H9 (cell line): Measurements from ENCODE around the gene DYRK2. TPM values are rescaled to one million over a fixed set of nuclear protein-coding genes. Genes with fewer than 3 reads are reported as not detected.

Experiments used
- DNase-seq: peaks from one replicate; pipeline ENCODE4 v3.0.0-alpha.2; 2017
- H2AFZ ChIP-seq: one replicate; pipeline ENCODE4 v1.6.1; 2013; ENCODE audit warnings: mild to moderate bottlenecking, low read length, control low read depth, moderate library complexity
- H2AK5ac ChIP-seq: 2 replicates; pipeline ENCODE4 v1.6.1; 2013; ENCODE audit warnings: low read length, control low read depth, mixed read lengths; ENCODE audit not compliant: insufficient read length
- H2BK120ac ChIP-seq: one replicate; pipeline ENCODE4 v1.6.1; 2013; ENCODE audit warnings: low read depth, mild to moderate bottlenecking, low read length, control low read depth, inconsistent platforms; ENCODE audit not compliant: poor library complexity, severe bottlenecking
- H2BK12ac ChIP-seq: 2 replicates; pipeline ENCODE4 v1.6.1; 2013; ENCODE audit warnings: low read length, control low read depth, mixed read lengths, low read depth; ENCODE audit not compliant: insufficient read length
- H2BK15ac ChIP-seq: 2 replicates; pipeline ENCODE4 v1.6.1; 2013; ENCODE audit warnings: low read depth, low read length, control low read depth
- H2BK20ac ChIP-seq: one replicate; pipeline ENCODE4 v1.6.1; 2013; ENCODE audit warnings: low read depth, mild to moderate bottlenecking, low read length, control low read depth, inconsistent platforms; ENCODE audit not compliant: poor library complexity, severe bottlenecking
- H2BK5ac ChIP-seq: 2 replicates; pipeline ENCODE4 v1.6.1; 2013; ENCODE audit warnings: low read length, control low read depth, mixed read lengths; ENCODE audit not compliant: insufficient read length
- H3K14ac ChIP-seq: 2 replicates; pipeline ENCODE4 v1.6.1; 2013; ENCODE audit warnings: low read length, control low read depth; ENCODE audit not compliant: insufficient read depth
- H3K18ac ChIP-seq: 2 replicates; pipeline ENCODE4 v1.6.1; 2013; ENCODE audit warnings: low read depth, mild to moderate bottlenecking, mixed read lengths, low read length, control low read depth; ENCODE audit not compliant: insufficient read length
- H3K23ac ChIP-seq: 2 replicates; pipeline ENCODE4 v1.6.1; 2013; ENCODE audit warnings: low read length, control low read depth, mixed read lengths, low read depth; ENCODE audit not compliant: insufficient read length
- H3K23me2 ChIP-seq: 2 replicates; pipeline ENCODE4 v1.6.1; 2013; ENCODE audit warnings: low read depth, mild to moderate bottlenecking, mixed read lengths, low read length, control low read depth; ENCODE audit not compliant: insufficient read length, poor library complexity, severe bottlenecking
- H3K27ac ChIP-seq: 2 replicates; pipeline ENCODE4 v1.5.1; 2013; ENCODE audit warnings: low read length, control low read depth, mixed read lengths, low read depth; ENCODE audit not compliant: insufficient read length
- H3K27me3 ChIP-seq: 2 replicates; pipeline ENCODE4 v1.6.1; 2013; ENCODE audit warnings: low read length, control low read depth, inconsistent platforms; ENCODE audit not compliant: insufficient read depth
- H3K4ac ChIP-seq: 2 replicates; pipeline ENCODE4 v1.6.1; 2013; ENCODE audit warnings: low read depth, mild to moderate bottlenecking, control low read depth, inconsistent platforms, low read length, moderate library complexity
- H3K4me1 ChIP-seq: 2 replicates; pipeline ENCODE4 v1.6.1; 2013; ENCODE audit warnings: low read length, control low read depth, inconsistent platforms; ENCODE audit not compliant: insufficient read depth
- H3K4me2 ChIP-seq: 2 replicates; pipeline ENCODE4 v1.6.1; 2013; ENCODE audit warnings: low read length, control low read depth, mixed read lengths; ENCODE audit not compliant: insufficient read length, insufficient read depth
- H3K56ac ChIP-seq: 2 replicates; pipeline ENCODE4 v1.6.1; 2013; ENCODE audit warnings: low read depth, mild to moderate bottlenecking, mixed read lengths, low read length, control low read depth; ENCODE audit not compliant: insufficient read length
- H3K79me1 ChIP-seq: 2 replicates; pipeline ENCODE4 v1.6.1; 2013; ENCODE audit warnings: low read depth, mild to moderate bottlenecking, moderate library complexity, low read length, control low read depth, inconsistent platforms; ENCODE audit not compliant: insufficient read depth, poor library complexity, severe bottlenecking
- H3K79me2 ChIP-seq: 2 replicates; pipeline ENCODE4 v1.6.1; 2013; ENCODE audit warnings: low read length, control low read depth, inconsistent platforms; ENCODE audit not compliant: insufficient read depth
- H3K9ac ChIP-seq: 2 replicates; pipeline ENCODE4 v1.6.1; 2013; ENCODE audit warnings: low read length, control low read depth, mixed read lengths; ENCODE audit not compliant: insufficient read length; ENCODE audit errors: extremely low read depth
- H3K9me3 ChIP-seq: one replicate; pipeline ENCODE4 v1.6.1; 2013; ENCODE audit warnings: low read depth, low read length, inconsistent platforms; ENCODE audit not compliant: control insufficient read depth
- H3T11ph ChIP-seq: one replicate; pipeline ENCODE4 v1.6.1; 2013; ENCODE audit warnings: mild to moderate bottlenecking, low read length, control low read depth, inconsistent platforms
- H4K20me1 ChIP-seq: one replicate; pipeline ENCODE4 v1.6.1; 2013; ENCODE audit not compliant: control insufficient read depth, insufficient read length, insufficient read depth
- H4K5ac ChIP-seq: 2 replicates; pipeline ENCODE4 v1.6.1; 2013; ENCODE audit warnings: low read depth, mild to moderate bottlenecking, mixed read lengths, low read length, control low read depth; ENCODE audit not compliant: insufficient read length
- H4K8ac ChIP-seq: replicated peaks from 2 replicates; pipeline ENCODE4 v1.6.1; 2013; ENCODE audit warnings: low read length, control low read depth, mixed read lengths, low read depth; ENCODE audit not compliant: insufficient read length
- H4K91ac ChIP-seq: 2 replicates; pipeline ENCODE4 v1.6.1; 2013; ENCODE audit warnings: low read depth, mild to moderate bottlenecking, moderate library complexity, mixed read lengths, low read length, control low read depth; ENCODE audit not compliant: insufficient read length
- H3K27ac Mint-ChIP-seq, 3 experiments: 2 replicates in 2 of 3; 3 replicates in 1 of 3; pipeline ENCODE4 v1.8.0; 2020 to 2021; ENCODE audit warnings: mixed read lengths in 3 of 3, mild to moderate bottlenecking in 1 of 3, moderate library complexity in 1 of 3
- H3K27me3 Mint-ChIP-seq: 2 replicates; pipeline ENCODE4 v1.8.0; 2021; ENCODE audit warnings: low read depth, mild to moderate bottlenecking, moderate library complexity, mixed read lengths
- H3K36me3 Mint-ChIP-seq, 3 experiments: 2 replicates in 2 of 3; 3 replicates in 1 of 3; pipeline ENCODE4 v1.8.0; 2020 to 2021; ENCODE audit warnings: low read depth in 3 of 3, mixed read lengths in 3 of 3; ENCODE audit not compliant: insufficient read depth in 1 of 3
- H3K4me1 Mint-ChIP-seq, 2 experiments: 2 replicates each; pipeline ENCODE4 v1.8.0; 2020; ENCODE audit warnings: mixed read lengths in 2 of 2
- H3K4me3 Mint-ChIP-seq, 2 experiments: 2 replicates in 1 of 2; 3 replicates in 1 of 2; pipeline ENCODE4 v1.8.0; 2020 to 2021; ENCODE audit warnings: mild to moderate bottlenecking in 2 of 2, mixed read lengths in 2 of 2, moderate library complexity in 1 of 2
- H3K9me3 Mint-ChIP-seq, 2 experiments: 2 replicates in 1 of 2; 3 replicates in 1 of 2; pipeline ENCODE4 v1.8.0; 2020; ENCODE audit warnings: mild to moderate bottlenecking in 2 of 2, mixed read lengths in 2 of 2, moderate library complexity in 1 of 2
- WGBS: extraction: QIAGEN DNeasy Blood & Tissue Kit; methylation state at CpG from one replicate; pipeline ENCODE4 v1.1.7; 2013; ENCODE audit warnings: missing lambda C conversion rate, low lambda C conversion rate, mixed read lengths; ENCODE audit not compliant: insufficient read length; ENCODE audit errors: extremely low coverage; 5-methylcytosine and 5-hydroxymethylcytosine counted together
- total RNA-seq: library from RNA; stranded (reverse); gene quantifications from 2 replicates; pipeline ENCODE4 v1.2.1, GENCODE V29; 2021
- TF ChIP-seq, protein P1 (sequence below): fragments of 200-600 bp; sonication (generic); conservative IDR thresholded peaks from 3 replicates; pipeline ENCODE4 v1.8.0; 2021; ENCODE audit warnings: antibody characterized with exemption, mild to moderate bottlenecking

The DYRK2 gene
- total RNA-seq, 1 experiment from 2014 or later = 40.6 TPM

DNA sequence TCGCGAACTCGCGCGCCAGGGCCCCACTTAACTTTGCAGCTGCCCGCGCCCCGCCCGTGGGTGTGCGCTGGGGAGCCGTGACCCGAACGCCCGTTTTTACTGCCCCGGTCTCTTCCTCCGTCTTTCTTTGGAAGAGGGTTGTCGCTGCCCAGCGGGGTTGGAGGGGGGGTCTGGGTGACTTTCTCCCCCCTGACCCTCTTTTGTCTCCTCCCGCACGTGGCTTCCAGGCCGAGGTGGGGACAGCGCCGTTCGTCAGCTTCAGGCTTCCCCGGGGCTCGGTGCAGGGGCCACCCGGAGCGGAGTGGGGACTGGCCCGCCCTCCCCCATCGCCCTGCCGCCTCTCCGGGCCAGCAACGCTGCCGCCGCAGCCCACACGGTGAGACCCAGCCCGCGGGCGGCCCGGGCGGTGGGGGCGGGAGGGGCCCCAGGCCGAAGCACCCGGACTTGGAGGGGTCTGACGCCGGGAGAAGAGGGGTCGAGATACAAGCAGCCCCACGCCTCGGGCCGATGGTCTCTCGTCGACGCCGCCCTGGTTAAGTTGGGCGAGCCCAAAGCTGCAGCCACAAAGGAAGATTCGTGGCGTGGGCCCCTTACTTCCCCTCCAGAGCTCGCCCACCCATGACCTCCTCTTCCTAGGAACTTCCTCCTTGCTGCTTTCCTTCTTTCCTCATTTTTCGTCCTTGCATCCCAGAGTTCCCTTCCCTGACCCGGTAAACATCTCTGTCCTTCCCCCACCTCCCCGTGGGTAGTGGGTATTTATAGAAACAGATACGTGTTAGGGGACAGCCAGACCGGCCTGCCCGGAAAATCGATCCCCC, 1.2 kb downstream of the DYRK2 start:
- H3K4me2 ChIP-seq = peak overlapping the region; percentile 93
- no peak overlapping the region for H2BK15ac ChIP-seq
- no peak overlapping the region for H2BK5ac ChIP-seq
- no peak overlapping the region; the same call in 1 of the 2 replicates for H3K4ac ChIP-seq
- no peak overlapping the region for H3T11ph ChIP-seq
- peaks cover 3% of the 10 kb centered on the region for H3K79me1 ChIP-seq
- H3K4me3 Mint-ChIP-seq = peak overlapping the region; percentile 82 to 91
- H4K8ac ChIP-seq = no peak overlapping the region
- no CpG with 5 or more reads among the region's 65 CpGs for WGBS
- TF ChIP-seq, protein P1, sequence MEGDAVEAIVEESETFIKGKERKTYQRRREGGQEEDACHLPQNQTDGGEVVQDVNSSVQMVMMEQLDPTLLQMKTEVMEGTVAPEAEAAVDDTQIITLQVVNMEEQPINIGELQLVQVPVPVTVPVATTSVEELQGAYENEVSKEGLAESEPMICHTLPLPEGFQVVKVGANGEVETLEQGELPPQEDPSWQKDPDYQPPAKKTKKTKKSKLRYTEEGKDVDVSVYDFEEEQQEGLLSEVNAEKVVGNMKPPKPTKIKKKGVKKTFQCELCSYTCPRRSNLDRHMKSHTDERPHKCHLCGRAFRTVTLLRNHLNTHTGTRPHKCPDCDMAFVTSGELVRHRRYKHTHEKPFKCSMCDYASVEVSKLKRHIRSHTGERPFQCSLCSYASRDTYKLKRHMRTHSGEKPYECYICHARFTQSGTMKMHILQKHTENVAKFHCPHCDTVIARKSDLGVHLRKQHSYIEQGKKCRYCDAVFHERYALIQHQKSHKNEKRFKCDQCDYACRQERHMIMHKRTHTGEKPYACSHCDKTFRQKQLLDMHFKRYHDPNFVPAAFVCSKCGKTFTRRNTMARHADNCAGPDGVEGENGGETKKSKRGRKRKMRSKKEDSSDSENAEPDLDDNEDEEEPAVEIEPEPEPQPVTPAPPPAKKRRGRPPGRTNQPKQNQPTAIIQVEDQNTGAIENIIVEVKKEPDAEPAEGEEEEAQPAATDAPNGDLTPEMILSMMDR = no peak
- H3K27me3 Mint-ChIP-seq = peaks cover 11% of the 10 kb centered on the region
- no peaks in the 10 kb centered on the region for H3K9me3 ChIP-seq
- no peak overlapping the region for H2BK120ac ChIP-seq
- peaks cover 40 to 48% of the 10 kb centered on the region in 2 experiments for H3K4me1 Mint-ChIP-seq
- H2BK12ac ChIP-seq = no peak overlapping the region
- H3K4me1 ChIP-seq = peaks cover 4% of the 10 kb centered on the region; the same call in 1 of the 2 replicates
- H2AFZ ChIP-seq = no peak overlapping the region
- H3K27ac ChIP-seq = no peak overlapping the region
- H3K9me3 Mint-ChIP-seq = no peaks in the 10 kb centered on the region; a peak in 2 of 5 replicates
- peak overlapping the region; percentile 53 for H4K5ac ChIP-seq
- peak overlapping the region; percentile 83 for H3K9ac ChIP-seq
- no peaks in the 10 kb centered on the region for H4K20me1 ChIP-seq
- H3K27ac Mint-ChIP-seq = peak overlapping the region; percentile 69 to 91 (median 87)
- no peak overlapping the region for H4K91ac ChIP-seq
- H3K56ac ChIP-seq = no peak overlapping the region
- H3K36me3 Mint-ChIP-seq = peaks cover 14 to 29% (median 29%) of the 10 kb centered on the region in 3 experiments
- DNase-seq = no peak
- H3K79me2 ChIP-seq = peaks cover 41% of the 10 kb centered on the region; the same call in 1 of the 2 replicates
- H3K18ac ChIP-seq = peak overlapping the region; percentile 18
- H2AK5ac ChIP-seq = no peak overlapping the region
- no peaks in the 10 kb centered on the region for H3K27me3 ChIP-seq
- no peak overlapping the region for H3K23ac ChIP-seq
- peak overlapping the region; percentile 91 for H3K14ac ChIP-seq
- no peak overlapping the region for H2BK20ac ChIP-seq
- H3K23me2 ChIP-seq = peaks cover 22% of the 10 kb centered on the region
